ENCODE measurements around the gene COL4A2.

DNA sequence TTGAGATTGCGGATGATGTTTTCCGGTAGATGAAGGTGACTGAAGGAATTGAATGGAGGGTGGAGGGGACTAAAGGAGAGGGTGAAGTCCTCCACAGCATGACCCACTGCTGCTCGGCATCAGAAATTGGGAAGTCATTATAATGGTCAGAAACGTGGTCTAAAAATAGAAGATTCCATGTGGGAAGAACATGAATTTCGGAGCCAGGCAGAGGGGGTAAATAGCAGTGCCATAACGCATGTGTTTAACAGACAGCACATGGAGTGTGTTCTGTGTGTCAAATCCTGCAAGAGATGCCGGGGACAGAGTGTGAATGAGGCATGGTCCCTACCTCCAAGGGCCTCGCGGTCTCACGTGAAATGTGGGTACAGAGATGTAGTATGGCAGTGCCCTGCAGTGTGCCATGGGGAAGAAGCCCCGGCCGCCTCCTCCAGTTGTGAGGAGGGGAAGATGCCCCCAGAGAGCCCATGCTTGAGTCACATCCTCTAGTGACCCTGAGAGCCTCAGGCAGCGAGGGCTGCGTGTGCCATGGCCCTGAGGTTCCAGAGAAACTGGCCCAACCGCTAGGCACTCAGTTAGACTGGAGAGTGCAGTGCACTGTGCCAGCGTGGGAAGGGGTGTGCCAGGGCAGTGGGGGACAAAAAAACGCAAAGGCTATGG lies 106.1 kb downstream of the COL4A2 start:
- TF ChIP-seq, protein P1, sequence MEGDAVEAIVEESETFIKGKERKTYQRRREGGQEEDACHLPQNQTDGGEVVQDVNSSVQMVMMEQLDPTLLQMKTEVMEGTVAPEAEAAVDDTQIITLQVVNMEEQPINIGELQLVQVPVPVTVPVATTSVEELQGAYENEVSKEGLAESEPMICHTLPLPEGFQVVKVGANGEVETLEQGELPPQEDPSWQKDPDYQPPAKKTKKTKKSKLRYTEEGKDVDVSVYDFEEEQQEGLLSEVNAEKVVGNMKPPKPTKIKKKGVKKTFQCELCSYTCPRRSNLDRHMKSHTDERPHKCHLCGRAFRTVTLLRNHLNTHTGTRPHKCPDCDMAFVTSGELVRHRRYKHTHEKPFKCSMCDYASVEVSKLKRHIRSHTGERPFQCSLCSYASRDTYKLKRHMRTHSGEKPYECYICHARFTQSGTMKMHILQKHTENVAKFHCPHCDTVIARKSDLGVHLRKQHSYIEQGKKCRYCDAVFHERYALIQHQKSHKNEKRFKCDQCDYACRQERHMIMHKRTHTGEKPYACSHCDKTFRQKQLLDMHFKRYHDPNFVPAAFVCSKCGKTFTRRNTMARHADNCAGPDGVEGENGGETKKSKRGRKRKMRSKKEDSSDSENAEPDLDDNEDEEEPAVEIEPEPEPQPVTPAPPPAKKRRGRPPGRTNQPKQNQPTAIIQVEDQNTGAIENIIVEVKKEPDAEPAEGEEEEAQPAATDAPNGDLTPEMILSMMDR (IDR thresholded peaks at IDR 0.05), result no peak
- TF ChIP-seq POLR2A (IDR thresholded peaks at IDR 0.05), result no peak
